Measurements from ENCODE around the gene SRGAP1.

Gene SRGAP1

GRCh38 chr12:64177001-64177400 is 332.5 kb downstream of the SRGAP1 start:
- no peak for TF ChIP-seq POLR2A (IDR thresholded peaks at IDR 0.05; ENCODE audit: low read depth, low read length)
- TF ChIP-seq POLR2AphosphoS5 (IDR thresholded peaks at IDR 0.05; ENCODE audit: low read depth, low read length), result no peak
- TF ChIP-seq TAF1 (IDR thresholded peaks at IDR 0.05; ENCODE audit: borderline replicate concordance, low read depth, low read length), result no peak
- FAIRE-seq, result no peak
- DNase-seq (ENCODE audit: insufficient read length), result no peak

DNA sequence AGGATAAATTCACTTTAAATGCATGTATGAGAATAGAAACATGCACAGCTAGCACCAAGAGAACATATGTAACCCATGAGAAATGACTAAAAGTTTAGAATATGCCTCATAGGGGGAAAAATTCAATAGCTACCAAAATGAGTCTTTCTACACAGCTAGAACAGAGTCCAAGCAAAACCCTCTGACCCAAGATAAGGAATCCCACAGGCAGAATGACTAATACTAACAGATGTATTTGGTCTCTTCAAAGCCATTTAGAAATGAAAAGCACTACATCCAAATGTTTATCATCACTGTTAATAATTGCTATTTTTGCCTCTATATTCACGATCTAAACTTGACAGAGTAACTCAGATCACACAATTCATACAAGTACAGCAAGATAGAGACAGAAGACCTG is 333.6 kb downstream of the SRGAP1 start:
- TF ChIP-seq POLR2AphosphoS5 (IDR thresholded peaks at IDR 0.05; ENCODE audit: low read depth, low read length) (no peak), POLR2A (IDR thresholded peaks at IDR 0.05; ENCODE audit: low read depth, low read length) (no peak)
- no peak for FAIRE-seq
- no peak for DNase-seq (ENCODE audit: insufficient read length)

DNA sequence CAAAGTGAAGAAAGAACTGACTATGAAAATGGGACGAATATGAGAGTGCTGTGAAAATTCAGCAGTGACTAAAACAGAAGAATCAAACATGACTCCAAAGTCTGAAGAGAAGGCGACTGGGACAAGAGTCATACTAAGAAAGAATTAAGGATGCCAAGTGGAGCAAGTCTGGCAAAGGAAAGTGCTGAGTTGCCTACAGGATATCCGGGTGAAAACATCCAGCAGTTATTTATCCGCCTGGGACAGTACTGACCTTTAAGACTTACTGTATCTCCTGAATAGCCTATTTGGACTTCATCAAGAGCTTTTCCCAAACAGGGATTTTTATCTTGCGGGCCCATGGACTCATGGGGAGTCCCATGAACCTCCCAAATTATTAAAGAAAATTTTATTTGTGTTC is 336.5 kb downstream of the SRGAP1 start:
- TF ChIP-seq TAF1 (IDR thresholded peaks at IDR 0.05; ENCODE audit: borderline replicate concordance, low read depth, low read length), result no peak
- no peak for TF ChIP-seq POLR2AphosphoS5 (IDR thresholded peaks at IDR 0.05; ENCODE audit: low read depth, low read length)
- no peak for DNase-seq (ENCODE audit: insufficient read length)
- no peak for FAIRE-seq

- no peak for TF ChIP-seq TAF1 (IDR thresholded peaks at IDR 0.05; ENCODE audit: borderline replicate concordance, low read depth, low read length)
- TF ChIP-seq POLR2AphosphoS5 (IDR thresholded peaks at IDR 0.05; ENCODE audit: low read depth, low read length), result no peak
- no peak for TF ChIP-seq POLR2A (IDR thresholded peaks at IDR 0.05; ENCODE audit: low read depth, low read length)
- DNase-seq (ENCODE audit: insufficient read length) (no peak), FAIRE-seq (no peak)
Observed at GRCh38 chr12:64181430-64182291, 337.2 kb downstream of the SRGAP1 start.

GRCh38 chr12:64184216-64184615 is 339.7 kb downstream of the SRGAP1 start:
- TF ChIP-seq POLR2AphosphoS5 (IDR thresholded peaks at IDR 0.05; ENCODE audit: low read depth, low read length) (no peak), POLR2A (IDR thresholded peaks at IDR 0.05; ENCODE audit: low read depth, low read length) (no peak), TAF1 (IDR thresholded peaks at IDR 0.05; ENCODE audit: borderline replicate concordance, low read depth, low read length) (no peak)
- no peak for DNase-seq (ENCODE audit: insufficient read length)
- FAIRE-seq, result no peak

DNA sequence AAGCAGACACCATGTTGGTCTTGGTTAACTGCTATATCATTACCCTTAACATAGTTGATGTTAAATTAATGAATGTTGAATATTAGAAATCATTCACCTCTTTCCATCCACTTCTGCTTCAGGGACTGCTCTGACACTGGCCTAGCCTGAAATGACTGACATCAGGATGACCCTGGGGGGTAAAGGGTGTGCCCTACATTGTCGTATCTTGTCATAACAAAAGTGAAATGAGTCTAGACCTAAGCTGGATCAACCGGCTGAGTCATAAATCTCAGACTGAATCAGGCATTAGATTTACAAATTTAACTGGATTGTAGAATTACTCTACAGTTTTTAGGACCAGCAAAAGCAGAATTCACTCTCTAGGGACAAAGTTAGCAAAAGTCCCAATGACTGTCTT is 342.3 kb downstream of the SRGAP1 start:
- no peak for TF ChIP-seq POLR2A (IDR thresholded peaks at IDR 0.05; ENCODE audit: low read depth, low read length)
- no peak for TF ChIP-seq TAF1 (IDR thresholded peaks at IDR 0.05; ENCODE audit: borderline replicate concordance, low read depth, low read length)
- no peak for TF ChIP-seq POLR2AphosphoS5 (IDR thresholded peaks at IDR 0.05; ENCODE audit: low read depth, low read length)
- FAIRE-seq (no peak), DNase-seq (ENCODE audit: insufficient read length) (no peak)

- TF ChIP-seq POLR2A (IDR thresholded peaks at IDR 0.05; ENCODE audit: low read depth, low read length) (no peak), POLR2AphosphoS5 (IDR thresholded peaks at IDR 0.05; ENCODE audit: low read depth, low read length) (no peak), TAF1 (IDR thresholded peaks at IDR 0.05; ENCODE audit: borderline replicate concordance, low read depth, low read length) (no peak)
- no peak for DNase-seq (ENCODE audit: insufficient read length)
- FAIRE-seq, result no peak
Observed at GRCh38 chr12:64187370-64187769, 342.9 kb downstream of the SRGAP1 start.

DNA sequence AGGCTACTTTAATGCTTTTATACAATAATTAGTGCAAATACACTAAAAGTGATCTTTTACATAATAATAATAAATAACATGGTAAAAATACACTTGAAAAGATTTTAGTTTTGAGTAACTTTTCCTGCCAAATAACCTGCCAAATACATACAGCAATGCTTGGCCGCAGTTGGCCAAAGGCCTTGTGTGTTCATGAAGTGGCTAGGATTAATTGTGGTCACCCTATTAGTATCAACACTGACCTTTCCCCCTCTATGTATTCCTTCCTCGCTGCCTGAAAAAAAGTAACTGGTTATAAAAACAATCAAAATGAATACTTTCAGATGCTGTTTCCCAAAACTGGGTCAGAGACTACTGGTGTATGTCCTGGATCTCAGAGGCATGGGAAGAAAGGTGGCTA is 343.3 kb downstream of the SRGAP1 start:
- no peak for FAIRE-seq
- no peak for DNase-seq (ENCODE audit: insufficient read length)
- no peak for TF ChIP-seq TAF1 (IDR thresholded peaks at IDR 0.05; ENCODE audit: borderline replicate concordance, low read depth, low read length)
- TF ChIP-seq POLR2A (IDR thresholded peaks at IDR 0.05; ENCODE audit: low read depth, low read length), result no peak
- no peak for TF ChIP-seq POLR2AphosphoS5 (IDR thresholded peaks at IDR 0.05; ENCODE audit: low read depth, low read length)

DNA sequence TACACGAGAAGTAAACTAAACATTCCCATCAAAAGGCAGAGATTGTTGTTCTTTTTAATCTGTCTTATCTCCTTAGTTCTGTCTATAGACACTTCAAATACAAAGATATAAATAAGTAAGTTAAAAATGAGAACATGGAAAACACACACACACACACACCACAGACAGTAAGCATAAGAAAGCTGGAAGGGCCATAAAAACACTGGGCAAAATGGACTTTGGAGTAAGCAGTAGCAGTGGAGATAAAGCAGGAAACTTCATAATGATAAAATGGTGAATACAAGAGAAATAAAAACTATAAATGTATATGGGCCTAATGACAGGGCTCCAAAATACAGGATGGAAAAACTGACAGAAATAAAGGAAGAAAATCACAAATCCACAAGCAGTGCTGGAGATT is 345.0 kb downstream of the SRGAP1 start:
- no peak for DNase-seq (ENCODE audit: insufficient read length)
- TF ChIP-seq POLR2AphosphoS5 (IDR thresholded peaks at IDR 0.05; ENCODE audit: low read depth, low read length) (no peak), POLR2A (IDR thresholded peaks at IDR 0.05; ENCODE audit: low read depth, low read length) (no peak), TAF1 (IDR thresholded peaks at IDR 0.05; ENCODE audit: borderline replicate concordance, low read depth, low read length) (no peak)
- FAIRE-seq, result no peak

- no peak for FAIRE-seq
- no peak for DNase-seq (ENCODE audit: insufficient read length)
- TF ChIP-seq POLR2AphosphoS5 (IDR thresholded peaks at IDR 0.05; ENCODE audit: low read depth, low read length) (no peak), TAF1 (IDR thresholded peaks at IDR 0.05; ENCODE audit: borderline replicate concordance, low read depth, low read length) (no peak), POLR2A (IDR thresholded peaks at IDR 0.05; ENCODE audit: low read depth, low read length) (no peak)
Observed at GRCh38 chr12:64190140-64190539, 345.6 kb downstream of the SRGAP1 start.

- DNase-seq (ENCODE audit: insufficient read length), result peak; percentile 5
- no peak for TF ChIP-seq POLR2A (IDR thresholded peaks at IDR 0.05; ENCODE audit: low read depth, low read length)
- peak; percentile 44 for FAIRE-seq
Observed at GRCh38 chr12:64192644-64193444, 348.3 kb downstream of the SRGAP1 start.

GRCh38 chr12:64193931-64194330 is 349.4 kb downstream of the SRGAP1 start:
- no peak for TF ChIP-seq POLR2A (IDR thresholded peaks at IDR 0.05; ENCODE audit: low read depth, low read length)
- no peak for TF ChIP-seq POLR2AphosphoS5 (IDR thresholded peaks at IDR 0.05; ENCODE audit: low read depth, low read length)
- TF ChIP-seq TAF1 (IDR thresholded peaks at IDR 0.05; ENCODE audit: borderline replicate concordance, low read depth, low read length), result no peak
- FAIRE-seq (no peak), DNase-seq (ENCODE audit: insufficient read length) (no peak)
